ENCODE data around the gene MC1R.

DNA sequence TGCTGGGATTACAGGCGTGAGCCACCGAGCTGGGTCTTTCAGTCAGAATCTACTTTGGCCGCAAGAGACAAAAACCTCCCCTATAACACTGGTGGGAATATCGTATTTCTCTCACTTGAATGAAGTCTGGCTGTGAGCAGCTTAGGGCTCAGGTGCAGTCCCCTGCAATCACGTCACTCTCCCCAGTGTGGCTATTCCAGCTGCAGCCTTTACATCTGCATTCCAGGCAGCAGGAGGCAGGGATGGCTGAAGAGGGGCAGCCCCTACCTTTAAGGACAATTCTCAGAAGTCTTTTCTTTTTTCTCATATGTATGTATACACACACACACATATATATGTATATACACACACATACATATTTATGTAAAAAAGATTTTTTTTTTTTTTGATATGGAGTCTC, 32.8 kb downstream of the MC1R start:
- TF ChIP-seq POLR2A (IDR thresholded peaks at IDR 0.05; ENCODE audit: borderline replicate concordance, extremely low read depth, insufficient read depth, insufficient read length), result no peak
- TF ChIP-seq TCF7L2 (IDR thresholded peaks at IDR 0.05; ENCODE audit: borderline replicate concordance, extremely low read depth, insufficient read depth, insufficient read length), result no peak
- TF ChIP-seq, protein P1, sequence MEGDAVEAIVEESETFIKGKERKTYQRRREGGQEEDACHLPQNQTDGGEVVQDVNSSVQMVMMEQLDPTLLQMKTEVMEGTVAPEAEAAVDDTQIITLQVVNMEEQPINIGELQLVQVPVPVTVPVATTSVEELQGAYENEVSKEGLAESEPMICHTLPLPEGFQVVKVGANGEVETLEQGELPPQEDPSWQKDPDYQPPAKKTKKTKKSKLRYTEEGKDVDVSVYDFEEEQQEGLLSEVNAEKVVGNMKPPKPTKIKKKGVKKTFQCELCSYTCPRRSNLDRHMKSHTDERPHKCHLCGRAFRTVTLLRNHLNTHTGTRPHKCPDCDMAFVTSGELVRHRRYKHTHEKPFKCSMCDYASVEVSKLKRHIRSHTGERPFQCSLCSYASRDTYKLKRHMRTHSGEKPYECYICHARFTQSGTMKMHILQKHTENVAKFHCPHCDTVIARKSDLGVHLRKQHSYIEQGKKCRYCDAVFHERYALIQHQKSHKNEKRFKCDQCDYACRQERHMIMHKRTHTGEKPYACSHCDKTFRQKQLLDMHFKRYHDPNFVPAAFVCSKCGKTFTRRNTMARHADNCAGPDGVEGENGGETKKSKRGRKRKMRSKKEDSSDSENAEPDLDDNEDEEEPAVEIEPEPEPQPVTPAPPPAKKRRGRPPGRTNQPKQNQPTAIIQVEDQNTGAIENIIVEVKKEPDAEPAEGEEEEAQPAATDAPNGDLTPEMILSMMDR (IDR thresholded peaks at IDR 0.05 in 2 of 3, conservative IDR thresholded peaks at IDR 0.05 in 1 of 3; ENCODE audit: borderline replicate concordance in 1 of 3, insufficient read depth in 1 of 3, low read depth in 2 of 3, low read length in 2 of 3), result no peak
- no peak for TF ChIP-seq POLR2AphosphoS5 (IDR thresholded peaks at IDR 0.05; ENCODE audit: low read depth, low read length)
- TF ChIP-seq EGR1 (IDR thresholded peaks at IDR 0.05; ENCODE audit: low read depth), result no peak
- no peak for TF ChIP-seq ZNF274 (IDR thresholded peaks at IDR 0.05; ENCODE audit: low read depth, low read length)
- no peak for TF ChIP-seq RAD21 (IDR thresholded peaks at IDR 0.05; ENCODE audit: low read depth)
- TF ChIP-seq, protein P2, sequence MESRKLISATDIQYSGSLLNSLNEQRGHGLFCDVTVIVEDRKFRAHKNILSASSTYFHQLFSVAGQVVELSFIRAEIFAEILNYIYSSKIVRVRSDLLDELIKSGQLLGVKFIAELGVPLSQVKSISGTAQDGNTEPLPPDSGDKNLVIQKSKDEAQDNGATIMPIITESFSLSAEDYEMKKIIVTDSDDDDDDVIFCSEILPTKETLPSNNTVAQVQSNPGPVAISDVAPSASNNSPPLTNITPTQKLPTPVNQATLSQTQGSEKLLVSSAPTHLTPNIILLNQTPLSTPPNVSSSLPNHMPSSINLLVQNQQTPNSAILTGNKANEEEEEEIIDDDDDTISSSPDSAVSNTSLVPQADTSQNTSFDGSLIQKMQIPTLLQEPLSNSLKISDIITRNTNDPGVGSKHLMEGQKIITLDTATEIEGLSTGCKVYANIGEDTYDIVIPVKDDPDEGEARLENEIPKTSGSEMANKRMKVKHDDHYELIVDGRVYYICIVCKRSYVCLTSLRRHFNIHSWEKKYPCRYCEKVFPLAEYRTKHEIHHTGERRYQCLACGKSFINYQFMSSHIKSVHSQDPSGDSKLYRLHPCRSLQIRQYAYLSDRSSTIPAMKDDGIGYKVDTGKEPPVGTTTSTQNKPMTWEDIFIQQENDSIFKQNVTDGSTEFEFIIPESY (IDR thresholded peaks at IDR 0.05; ENCODE audit: extremely low read depth, insufficient replicate concordance, low read length), result no peak
- TF ChIP-seq, protein P3, sequence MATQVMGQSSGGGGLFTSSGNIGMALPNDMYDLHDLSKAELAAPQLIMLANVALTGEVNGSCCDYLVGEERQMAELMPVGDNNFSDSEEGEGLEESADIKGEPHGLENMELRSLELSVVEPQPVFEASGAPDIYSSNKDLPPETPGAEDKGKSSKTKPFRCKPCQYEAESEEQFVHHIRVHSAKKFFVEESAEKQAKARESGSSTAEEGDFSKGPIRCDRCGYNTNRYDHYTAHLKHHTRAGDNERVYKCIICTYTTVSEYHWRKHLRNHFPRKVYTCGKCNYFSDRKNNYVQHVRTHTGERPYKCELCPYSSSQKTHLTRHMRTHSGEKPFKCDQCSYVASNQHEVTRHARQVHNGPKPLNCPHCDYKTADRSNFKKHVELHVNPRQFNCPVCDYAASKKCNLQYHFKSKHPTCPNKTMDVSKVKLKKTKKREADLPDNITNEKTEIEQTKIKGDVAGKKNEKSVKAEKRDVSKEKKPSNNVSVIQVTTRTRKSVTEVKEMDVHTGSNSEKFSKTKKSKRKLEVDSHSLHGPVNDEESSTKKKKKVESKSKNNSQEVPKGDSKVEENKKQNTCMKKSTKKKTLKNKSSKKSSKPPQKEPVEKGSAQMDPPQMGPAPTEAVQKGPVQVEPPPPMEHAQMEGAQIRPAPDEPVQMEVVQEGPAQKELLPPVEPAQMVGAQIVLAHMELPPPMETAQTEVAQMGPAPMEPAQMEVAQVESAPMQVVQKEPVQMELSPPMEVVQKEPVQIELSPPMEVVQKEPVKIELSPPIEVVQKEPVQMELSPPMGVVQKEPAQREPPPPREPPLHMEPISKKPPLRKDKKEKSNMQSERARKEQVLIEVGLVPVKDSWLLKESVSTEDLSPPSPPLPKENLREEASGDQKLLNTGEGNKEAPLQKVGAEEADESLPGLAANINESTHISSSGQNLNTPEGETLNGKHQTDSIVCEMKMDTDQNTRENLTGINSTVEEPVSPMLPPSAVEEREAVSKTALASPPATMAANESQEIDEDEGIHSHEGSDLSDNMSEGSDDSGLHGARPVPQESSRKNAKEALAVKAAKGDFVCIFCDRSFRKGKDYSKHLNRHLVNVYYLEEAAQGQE (IDR thresholded peaks at IDR 0.05; ENCODE audit: low read depth), result no peak
- no peak for TF ChIP-seq EZH2phosphoT487 (IDR thresholded peaks at IDR 0.05; ENCODE audit: borderline replicate concordance)
- no peak for TF ChIP-seq SIN3A (IDR thresholded peaks at IDR 0.05; ENCODE audit: low read depth)
- no peak for TF ChIP-seq JUND (IDR thresholded peaks at IDR 0.05)
